Osteoblast (primary cell): Measurements from ENCODE around the gene OR52H1. TPM values are rescaled to one million over a fixed set of nuclear protein-coding genes. Genes with fewer than 3 reads are reported as not detected.

ENCODE experiments used
- DNase-seq: peaks from one replicate; pipeline ENCODE4 v3.0.0; 2011; ENCODE audit warnings: low spot score, mixed read lengths; ENCODE audit not compliant: insufficient read length; ENCODE audit errors: missing footprints
- H2AFZ ChIP-seq: 2 replicates; pipeline ENCODE4 v1.6.0; 2011; ENCODE audit warnings: mild to moderate bottlenecking, low read length
- H3K27ac ChIP-seq: 2 replicates; pipeline ENCODE4 v1.5.1; 2011; ENCODE audit warnings: mild to moderate bottlenecking, low read depth, low read length, moderate library complexity
- H3K27me3 ChIP-seq: 2 replicates; pipeline ENCODE4 v1.6.0; 2012; ENCODE audit warnings: mild to moderate bottlenecking, control low read depth, inconsistent platforms, low read length, moderate library complexity; ENCODE audit not compliant: insufficient read depth
- H3K36me3 ChIP-seq: 2 replicates; pipeline ENCODE4 v1.5.1; 2011; ENCODE audit warnings: mild to moderate bottlenecking, low read length, control low read depth, moderate library complexity; ENCODE audit not compliant: insufficient read depth
- H3K4me1 ChIP-seq: 2 replicates; pipeline ENCODE4 v1.5.1; 2011; ENCODE audit warnings: mild to moderate bottlenecking, low read length, control low read depth, moderate library complexity; ENCODE audit not compliant: insufficient read depth
- H3K4me2 ChIP-seq: 2 replicates; pipeline ENCODE4 v1.6.0; 2011; ENCODE audit warnings: mild to moderate bottlenecking, low read length; ENCODE audit not compliant: insufficient read depth
- H3K4me3 ChIP-seq: fragments of 200-600 bp; sonication (generic); 3 replicates; pipeline ENCODE4 v1.5.1; 2012; ENCODE audit warnings: mild to moderate bottlenecking, low read length, inconsistent platforms; ENCODE audit not compliant: insufficient read depth
- H3K79me2 ChIP-seq: 2 replicates; pipeline ENCODE4 v1.6.0; 2012; ENCODE audit warnings: mild to moderate bottlenecking, low read length, control low read depth, inconsistent platforms; ENCODE audit not compliant: insufficient read depth
- H3K9me3 ChIP-seq: 2 replicates; pipeline ENCODE4 v1.5.1; 2011; ENCODE audit warnings: low read depth, low read length, control low read depth
- H4K20me1 ChIP-seq: 2 replicates; pipeline ENCODE4 v1.6.0; 2012; ENCODE audit warnings: mild to moderate bottlenecking, low read length, control low read depth; ENCODE audit not compliant: insufficient read depth
- CTCF ChIP-seq: IDR thresholded peaks from 2 replicates; pipeline ENCODE4 v1.5.1; 2011; ENCODE audit warnings: mild to moderate bottlenecking, low read depth, low read length, moderate library complexity; ENCODE audit errors: extremely low read depth
- total RNA-seq: library from RNA; depleted of rRNA; stranded (reverse); fragments of >200 nt; gene quantifications from 2 replicates; pipeline ENCODE4 v1.2.3, GENCODE V29; 2012

Gene OR52H1
- total RNA-seq, 1 donor: 0.36 TPM

- Histone ChIP-seq H2AFZ (no peak overlapping the region), H3K4me1 (no peaks in the 10 kb centered on the region), H3K4me3 (no peak overlapping the region), H3K9me3 (no peaks in the 10 kb centered on the region), H3K27ac (no peak overlapping the region), H3K4me2 (no peak overlapping the region), H3K27me3 (no peaks in the 10 kb centered on the region), H3K79me2 (no peaks in the 10 kb centered on the region), H4K20me1 (no peaks in the 10 kb centered on the region), H3K36me3 (no peaks in the 10 kb centered on the region)
- no peak for TF ChIP-seq CTCF
- DNase-seq: no peak
Measured at GRCh38 chr11:5500393-5500801, 47.9 kb downstream of the OR52H1 start.

- Histone ChIP-seq H3K4me2 (no peak overlapping the region), H3K27ac (no peak overlapping the region), H4K20me1 (no peaks in the 10 kb centered on the region), H3K79me2 (no peaks in the 10 kb centered on the region), H3K4me3 (no peak overlapping the region), H3K4me1 (no peaks in the 10 kb centered on the region), H3K9me3 (no peaks in the 10 kb centered on the region), H3K27me3 (no peaks in the 10 kb centered on the region), H2AFZ (no peak overlapping the region), H3K36me3 (no peaks in the 10 kb centered on the region)
- no peak for DNase-seq
- no peak for TF ChIP-seq CTCF
Measured at GRCh38 chr11:5499671-5500070, 48.7 kb downstream of the OR52H1 start.

Other genes with a start within 250 kb of the OR52H1 start
- not detected in 2 replicates for gene OR51B4, start 246.6 kb downstream of the OR52H1 start, total RNA-seq
- not detected in 2 replicates for gene OR51B2, start 224.2 kb downstream of the OR52H1 start, total RNA-seq
- gene OR51B5, start 205.0 kb downstream of the OR52H1 start, total RNA-seq: not detected in 2 replicates
- gene OR51B6, start 197.0 kb downstream of the OR52H1 start, total RNA-seq: not detected in 2 replicates
- not detected in 2 replicates for gene OR51M1, start 164.7 kb downstream of the OR52H1 start, total RNA-seq
- gene OR51Q1, start 126.4 kb downstream of the OR52H1 start, total RNA-seq: not detected in 2 replicates
- under 0.01 TPM in 1 of 2 replicates, not detected in the other for gene OR51I1, start 107.0 kb downstream of the OR52H1 start, total RNA-seq
- not detected in 2 replicates for gene OR51I2, start 99.2 kb downstream of the OR52H1 start, total RNA-seq
- gene OR52D1, start 59.9 kb downstream of the OR52H1 start, total RNA-seq: not detected in 2 replicates
- gene UBQLN3, start 38.6 kb downstream of the OR52H1 start, total RNA-seq: under 0.01 TPM in 1 of 2 replicates, not detected in the other
- 0.29 and 0.36 TPM in 2 replicates for gene UBQLNL, start 31.8 kb downstream of the OR52H1 start, total RNA-seq
- not detected in 2 replicates for gene OR52B6, start 32.3 kb upstream of the OR52H1 start, total RNA-seq
- 3.6 and 3.8 TPM in 2 replicates for gene TRIM6, start 48.1 kb upstream of the OR52H1 start, total RNA-seq
- 8.3 and 10.3 TPM in 2 replicates for gene TRIM34, start 76.5 kb upstream of the OR52H1 start, total RNA-seq
- 25.9 and 29.7 TPM in 2 replicates for gene TRIM5, start 136.5 kb upstream of the OR52H1 start, total RNA-seq
- gene TRIM22, start 141.2 kb upstream of the OR52H1 start, total RNA-seq: 152 and 185 TPM in 2 replicates
- under 0.01 TPM in 1 of 2 replicates, not detected in the other for gene OR56B1, start 187.9 kb upstream of the OR52H1 start, total RNA-seq
- not detected in 2 replicates for gene OR52N4, start 205.7 kb upstream of the OR52H1 start, total RNA-seq
- not detected in 2 replicates for gene OR52N5, start 234.8 kb upstream of the OR52H1 start, total RNA-seq
- gene OR52N1, start 242.7 kb upstream of the OR52H1 start, total RNA-seq: 0.36 TPM in 1 of 2 replicates, not detected in the other